Measurements from ENCODE around the gene DCXR. TPM values are rescaled to one million over a fixed set of nuclear protein-coding genes. Genes with fewer than 3 reads are reported as not detected.

Gene DCXR
- total and polyA plus RNA-seq, 11 donors: 139 to 312 (median 200) TPM

DNA sequence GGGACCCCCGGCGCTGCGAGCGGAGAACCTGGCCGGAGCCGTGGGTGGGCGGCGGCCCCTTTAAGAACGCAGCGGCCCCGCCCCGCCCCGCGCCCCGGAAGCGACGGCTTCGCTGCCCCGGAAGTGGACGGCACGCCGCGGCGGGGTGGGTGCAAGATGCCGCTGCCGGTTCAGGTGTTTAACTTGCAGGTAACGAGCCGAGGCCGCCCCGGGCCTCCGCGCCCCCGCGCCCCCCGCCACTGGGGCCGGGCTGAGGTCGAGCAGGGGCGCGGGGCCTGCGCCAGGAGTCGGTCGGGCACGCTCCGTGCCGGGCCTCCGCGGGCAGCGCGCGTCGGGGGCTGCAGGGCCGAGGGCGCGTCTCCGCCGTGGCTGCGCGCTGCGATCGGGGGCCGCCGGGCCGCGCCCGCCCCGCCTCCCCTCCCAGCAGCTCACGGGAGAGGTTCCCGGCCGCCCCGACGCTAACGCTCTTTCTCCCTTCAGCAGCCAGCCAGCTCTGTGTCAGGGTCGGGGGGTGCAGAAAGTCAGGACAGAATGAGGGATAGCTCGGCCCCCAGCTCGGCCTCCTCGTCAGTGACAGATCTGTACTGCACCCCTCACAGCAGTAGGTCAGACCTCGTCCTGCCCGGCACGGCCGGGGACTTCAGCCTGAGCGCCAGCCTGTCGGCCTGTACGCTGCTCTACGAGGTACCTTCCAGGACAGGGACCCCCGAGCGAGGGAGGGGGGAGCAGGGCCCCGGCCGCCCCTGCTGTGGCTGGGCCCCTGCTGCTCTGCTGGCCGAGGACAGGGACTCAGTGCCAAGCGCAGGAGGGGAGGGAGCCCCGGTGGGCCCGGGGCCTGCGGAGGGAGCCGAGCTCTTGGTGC, 14.5 kb upstream of the DCXR start, which contains the start of the genes GPS1 and RFNG:
Gene GPS1 (plus strand): TSS at position 123 of the 862 bp plus-strand sequence. CDS start 34 bp downstream, at position 157.
Gene RFNG (minus strand): TSS at position 36 of the 862 bp plus-strand sequence. CDS start 45 bp downstream, outside the sequence.
- peak within 1 kb of the TSS in 10 of 12 donors; percentile 38 to 72 (median 59) for H3K27ac ChIP-seq
- DNase-seq: peak; percentile 79 to 90 (median 85)

DNA sequence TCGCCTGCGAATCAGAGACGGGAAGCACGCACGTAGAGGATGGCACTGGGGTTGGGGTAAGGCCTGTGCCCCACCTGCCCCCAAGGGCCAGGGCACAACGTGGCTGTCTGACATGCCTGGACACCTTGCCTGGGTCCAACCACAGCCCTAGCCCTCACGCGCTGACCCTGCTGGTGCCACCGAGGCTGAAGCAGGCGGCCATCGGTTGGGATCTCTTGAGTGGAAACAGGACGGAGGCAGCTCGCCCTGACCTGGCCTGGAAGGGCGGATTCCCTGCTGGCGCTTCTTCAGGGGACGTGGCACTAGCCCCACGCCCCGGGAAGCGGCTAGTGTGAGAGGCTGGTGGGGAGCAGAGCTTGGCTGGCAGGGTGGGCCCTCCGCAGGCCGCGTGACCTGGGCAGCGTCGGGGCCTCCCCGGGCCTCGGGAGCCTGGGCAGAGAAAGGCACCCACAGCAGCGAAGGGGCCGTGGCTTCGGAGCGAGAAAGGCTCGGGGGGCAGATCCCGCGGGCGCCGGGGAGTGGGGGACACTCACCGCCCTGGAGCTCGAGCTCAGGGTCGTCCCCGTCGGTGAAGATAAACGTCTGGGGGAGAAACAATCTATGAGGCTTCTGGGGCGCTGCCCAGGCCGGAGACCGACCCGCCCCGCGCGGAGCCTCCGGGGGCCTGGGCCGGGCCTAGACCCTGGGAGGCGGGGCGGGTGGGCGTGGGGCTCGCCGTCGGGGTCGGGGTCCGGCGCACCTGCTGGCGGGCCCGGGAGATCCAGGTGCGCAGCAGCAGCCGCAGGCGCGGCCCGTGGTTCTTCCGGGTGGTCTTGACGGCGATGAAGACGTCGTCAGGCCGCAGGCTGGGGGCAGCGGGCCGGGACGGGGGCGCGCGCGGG, 13.5 kb upstream of the DCXR start:
- peak in 2 of 4 donors; percentile 13 to 16 for ATAC-seq
- WGBS, 4 donors: 12 to 75% (median 17%) methylated on average over 8 to 79 of the region's 79 CpGs
- intact Hi-C loops (cut with DNase I): no loop called here
- H3K9me3 ChIP-seq: no peaks in the 10 kb centered on the region
- peaks cover 0 to 61% (median 28%) of the 10 kb centered on the region in 9 donors for H3K36me3 ChIP-seq
- no peak for TF ChIP-seq POLR2A (IDR thresholded peaks at IDR 0.05)
- TF ChIP-seq, protein P1, sequence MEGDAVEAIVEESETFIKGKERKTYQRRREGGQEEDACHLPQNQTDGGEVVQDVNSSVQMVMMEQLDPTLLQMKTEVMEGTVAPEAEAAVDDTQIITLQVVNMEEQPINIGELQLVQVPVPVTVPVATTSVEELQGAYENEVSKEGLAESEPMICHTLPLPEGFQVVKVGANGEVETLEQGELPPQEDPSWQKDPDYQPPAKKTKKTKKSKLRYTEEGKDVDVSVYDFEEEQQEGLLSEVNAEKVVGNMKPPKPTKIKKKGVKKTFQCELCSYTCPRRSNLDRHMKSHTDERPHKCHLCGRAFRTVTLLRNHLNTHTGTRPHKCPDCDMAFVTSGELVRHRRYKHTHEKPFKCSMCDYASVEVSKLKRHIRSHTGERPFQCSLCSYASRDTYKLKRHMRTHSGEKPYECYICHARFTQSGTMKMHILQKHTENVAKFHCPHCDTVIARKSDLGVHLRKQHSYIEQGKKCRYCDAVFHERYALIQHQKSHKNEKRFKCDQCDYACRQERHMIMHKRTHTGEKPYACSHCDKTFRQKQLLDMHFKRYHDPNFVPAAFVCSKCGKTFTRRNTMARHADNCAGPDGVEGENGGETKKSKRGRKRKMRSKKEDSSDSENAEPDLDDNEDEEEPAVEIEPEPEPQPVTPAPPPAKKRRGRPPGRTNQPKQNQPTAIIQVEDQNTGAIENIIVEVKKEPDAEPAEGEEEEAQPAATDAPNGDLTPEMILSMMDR (IDR thresholded peaks at IDR 0.05): no peak
- H3K4me3 ChIP-seq: peak overlapping the region; percentile 63 to 96 (median 82)
- peak in 3 of 5 donors; percentile 28 to 71 (median 32) for DNase-seq
- peaks cover 3 to 38% (median 24%) of the 10 kb centered on the region in 12 donors for H3K4me1 ChIP-seq
- H3K27ac ChIP-seq: peak overlapping the region in 9 of 12 donors; percentile 38 to 72 (median 58)
- no peaks in the 10 kb centered on the region for H3K27me3 ChIP-seq

More for the DNA sequence above, 14.5 kb upstream of the DCXR start, which contains the start of the genes GPS1 and RFNG:
- intact Hi-C loops (cut with DNase I): no loop called here
- Histone ChIP-seq H3K36me3 (peaks cover 0 to 68% (median 36%) of the 10 kb centered on the region in 9 donors), H3K9me3 (no peaks in the 10 kb centered on the region), H3K4me1 (peaks cover 3 to 38% (median 24%) of the 10 kb centered on the region in 12 donors), H3K27me3 (no peaks in the 10 kb centered on the region), H3K4me3 (peak within 1 kb of the TSS; percentile 63 to 96 (median 82))
- WGBS, 4 donors: 1 to 7% (median 1%) methylated on average over 5 to 94 of the region's 94 CpGs
- ATAC-seq: peak in 3 of 4 donors; percentile 66 to 75 (median 70)
- TF ChIP-seq, protein P1 (IDR thresholded peaks at IDR 0.05): no peak
- peak; percentile 9 to 47 for TF ChIP-seq POLR2A (IDR thresholded peaks at IDR 0.05)

DNA sequence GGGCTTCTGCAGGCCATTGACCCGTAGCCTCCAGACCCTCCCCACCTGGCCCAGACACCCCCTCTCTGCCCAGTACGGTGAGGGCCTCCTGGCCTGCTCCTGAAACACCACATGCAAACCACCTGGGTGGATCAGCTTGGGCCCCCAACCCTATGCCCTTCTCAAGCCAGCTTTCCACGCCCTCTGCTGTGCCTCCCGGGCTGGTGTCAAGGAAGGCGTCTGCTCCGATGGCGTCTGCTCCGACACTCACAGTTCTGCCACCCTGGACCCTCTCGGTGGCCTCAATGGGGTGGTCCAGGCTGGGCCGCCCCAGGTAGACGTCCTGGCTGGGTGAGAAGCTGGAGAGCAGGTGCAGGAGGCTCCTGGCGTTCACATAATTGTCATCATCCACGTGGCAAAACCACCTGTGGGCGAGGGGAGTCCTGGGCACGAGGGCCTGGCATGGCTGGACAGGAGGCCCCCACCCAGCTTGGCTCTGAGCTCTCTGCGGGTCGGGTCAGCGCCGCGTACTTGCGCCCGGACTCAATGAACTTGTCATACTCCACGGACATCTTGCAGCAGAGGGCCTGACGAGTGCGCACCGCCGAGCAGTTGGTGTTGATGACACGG, 12.8 kb upstream of the DCXR start:
- Histone ChIP-seq H3K36me3 (peaks cover 0 to 54% (median 21%) of the 10 kb centered on the region in 9 donors), H3K27me3 (no peaks in the 10 kb centered on the region), H3K4me1 (peaks cover 3 to 38% (median 24%) of the 10 kb centered on the region in 12 donors), H3K27ac (peak overlapping the region in 1 of 12 donors; percentile 64), H3K4me3 (peak overlapping the region in 10 of 12 donors; percentile 63 to 96 (median 82)), H3K9me3 (no peaks in the 10 kb centered on the region)
- no peak for ATAC-seq
- no peak for TF ChIP-seq POLR2A (IDR thresholded peaks at IDR 0.05)
- TF ChIP-seq, protein P1 (IDR thresholded peaks at IDR 0.05): no peak
- peak in 3 of 5 donors; percentile 21 to 39 (median 25) for DNase-seq
- WGBS, 4 donors: 88 to 93% (median 91%) methylated on average over 16 to 28 of the region's 28 CpGs
- intact Hi-C loops (cut with DNase I): no loop called here

Measured in heart left ventricle (tissue), 16 donors.